A549 (cell line): ENCODE results near the gene SLC35F3.

Experiments
- EP300 ChIP-seq, 2 experiments: fragments of >200 bp; sonication (Bioruptor Twin); formaldehyde crosslinking; IDR thresholded peaks; 2 replicates in 1 of 2; 3 replicates in 1 of 2; pipeline ENCODE4 v1.6.1; 2016 to 2017
- JUNB ChIP-seq: fragments of >200 bp; sonication (Bioruptor Twin); formaldehyde crosslinking; IDR thresholded peaks from 2 replicates; pipeline ENCODE4 v1.6.1; 2016
- POLR2A ChIP-seq: IDR thresholded peaks from 2 replicates; pipeline ENCODE4 v1.6.1; 2012; ENCODE audit warnings: mild to moderate bottlenecking, low read length
- RAD21 ChIP-seq, 2 experiments: fragments of >200 bp in 1 of 2; sonication (Bioruptor Twin) in 1 of 2; formaldehyde crosslinking in 1 of 2; IDR thresholded peaks in 1 of 2; conservative IDR thresholded peaks in 1 of 2; 2 replicates in 1 of 2; 3 replicates in 1 of 2; pipeline ENCODE4 v1.6.1; 2012 to 2018; ENCODE audit warnings: inconsistent platforms in 1 of 2
- RFX5 ChIP-seq: fragments of 450-650 bp; IDR thresholded peaks from 2 replicates; pipeline ENCODE4 v1.7.1; 2014; ENCODE audit warnings: antibody characterized with exemption, mild to moderate bottlenecking, moderate library complexity
- SMC3 ChIP-seq: fragments of >200 bp; sonication (Bioruptor Twin); formaldehyde crosslinking; IDR thresholded peaks from 3 replicates; pipeline ENCODE4 v1.6.1; 2018; ENCODE audit warnings: inconsistent platforms
- TF ChIP-seq, protein P1 (sequence below): fragments of 200-600 bp; sonication (generic); IDR thresholded peaks from 2 replicates; pipeline ENCODE4 v1.6.1; 2016; ENCODE audit warnings: antibody characterized with exemption, mild to moderate bottlenecking, moderate library complexity
- TF ChIP-seq, protein P2 (sequence below): fragments of >200 bp; sonication (Bioruptor Twin); formaldehyde crosslinking; IDR thresholded peaks from 3 replicates; pipeline ENCODE4 v1.5.1; 2016
- TF ChIP-seq, protein P3 (sequence below): IDR thresholded peaks from 2 replicates; pipeline ENCODE4 v1.6.1; 2012

DNA sequence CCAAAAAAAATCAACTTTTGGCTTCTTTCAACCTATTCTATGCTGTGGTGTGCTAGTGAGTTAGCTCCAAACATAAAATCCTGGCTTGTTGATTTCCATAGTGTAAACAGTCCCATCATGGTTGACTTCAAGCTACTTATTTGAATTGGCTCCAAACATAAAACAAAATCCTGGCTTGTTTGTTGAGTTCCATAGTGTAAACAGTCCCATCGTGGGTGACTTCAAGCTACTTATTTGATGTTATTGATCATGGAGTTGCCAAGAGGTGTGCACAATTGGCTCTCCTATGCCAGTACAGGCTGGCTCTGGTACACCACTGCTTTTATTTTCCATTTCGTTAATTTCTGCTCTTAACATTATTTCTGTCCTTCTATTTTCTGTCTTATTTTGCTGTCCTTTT, 466.9 kb downstream of the SLC35F3 start:
- no peak for TF ChIP-seq RFX5
- TF ChIP-seq SMC3 = no peak
- TF ChIP-seq, protein P1, sequence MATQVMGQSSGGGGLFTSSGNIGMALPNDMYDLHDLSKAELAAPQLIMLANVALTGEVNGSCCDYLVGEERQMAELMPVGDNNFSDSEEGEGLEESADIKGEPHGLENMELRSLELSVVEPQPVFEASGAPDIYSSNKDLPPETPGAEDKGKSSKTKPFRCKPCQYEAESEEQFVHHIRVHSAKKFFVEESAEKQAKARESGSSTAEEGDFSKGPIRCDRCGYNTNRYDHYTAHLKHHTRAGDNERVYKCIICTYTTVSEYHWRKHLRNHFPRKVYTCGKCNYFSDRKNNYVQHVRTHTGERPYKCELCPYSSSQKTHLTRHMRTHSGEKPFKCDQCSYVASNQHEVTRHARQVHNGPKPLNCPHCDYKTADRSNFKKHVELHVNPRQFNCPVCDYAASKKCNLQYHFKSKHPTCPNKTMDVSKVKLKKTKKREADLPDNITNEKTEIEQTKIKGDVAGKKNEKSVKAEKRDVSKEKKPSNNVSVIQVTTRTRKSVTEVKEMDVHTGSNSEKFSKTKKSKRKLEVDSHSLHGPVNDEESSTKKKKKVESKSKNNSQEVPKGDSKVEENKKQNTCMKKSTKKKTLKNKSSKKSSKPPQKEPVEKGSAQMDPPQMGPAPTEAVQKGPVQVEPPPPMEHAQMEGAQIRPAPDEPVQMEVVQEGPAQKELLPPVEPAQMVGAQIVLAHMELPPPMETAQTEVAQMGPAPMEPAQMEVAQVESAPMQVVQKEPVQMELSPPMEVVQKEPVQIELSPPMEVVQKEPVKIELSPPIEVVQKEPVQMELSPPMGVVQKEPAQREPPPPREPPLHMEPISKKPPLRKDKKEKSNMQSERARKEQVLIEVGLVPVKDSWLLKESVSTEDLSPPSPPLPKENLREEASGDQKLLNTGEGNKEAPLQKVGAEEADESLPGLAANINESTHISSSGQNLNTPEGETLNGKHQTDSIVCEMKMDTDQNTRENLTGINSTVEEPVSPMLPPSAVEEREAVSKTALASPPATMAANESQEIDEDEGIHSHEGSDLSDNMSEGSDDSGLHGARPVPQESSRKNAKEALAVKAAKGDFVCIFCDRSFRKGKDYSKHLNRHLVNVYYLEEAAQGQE = no peak
- TF ChIP-seq, protein P2, sequence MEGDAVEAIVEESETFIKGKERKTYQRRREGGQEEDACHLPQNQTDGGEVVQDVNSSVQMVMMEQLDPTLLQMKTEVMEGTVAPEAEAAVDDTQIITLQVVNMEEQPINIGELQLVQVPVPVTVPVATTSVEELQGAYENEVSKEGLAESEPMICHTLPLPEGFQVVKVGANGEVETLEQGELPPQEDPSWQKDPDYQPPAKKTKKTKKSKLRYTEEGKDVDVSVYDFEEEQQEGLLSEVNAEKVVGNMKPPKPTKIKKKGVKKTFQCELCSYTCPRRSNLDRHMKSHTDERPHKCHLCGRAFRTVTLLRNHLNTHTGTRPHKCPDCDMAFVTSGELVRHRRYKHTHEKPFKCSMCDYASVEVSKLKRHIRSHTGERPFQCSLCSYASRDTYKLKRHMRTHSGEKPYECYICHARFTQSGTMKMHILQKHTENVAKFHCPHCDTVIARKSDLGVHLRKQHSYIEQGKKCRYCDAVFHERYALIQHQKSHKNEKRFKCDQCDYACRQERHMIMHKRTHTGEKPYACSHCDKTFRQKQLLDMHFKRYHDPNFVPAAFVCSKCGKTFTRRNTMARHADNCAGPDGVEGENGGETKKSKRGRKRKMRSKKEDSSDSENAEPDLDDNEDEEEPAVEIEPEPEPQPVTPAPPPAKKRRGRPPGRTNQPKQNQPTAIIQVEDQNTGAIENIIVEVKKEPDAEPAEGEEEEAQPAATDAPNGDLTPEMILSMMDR = no peak
- TF ChIP-seq POLR2A = no peak
- TF ChIP-seq EP300 (IDR thresholded peaks at IDR 0.05) = no peak
- no peak for TF ChIP-seq RAD21 (conservative IDR thresholded peaks at IDR 0.05 in 1 of 2, IDR thresholded peaks at IDR 0.05 in 1 of 2)
- TF ChIP-seq, protein P3, sequence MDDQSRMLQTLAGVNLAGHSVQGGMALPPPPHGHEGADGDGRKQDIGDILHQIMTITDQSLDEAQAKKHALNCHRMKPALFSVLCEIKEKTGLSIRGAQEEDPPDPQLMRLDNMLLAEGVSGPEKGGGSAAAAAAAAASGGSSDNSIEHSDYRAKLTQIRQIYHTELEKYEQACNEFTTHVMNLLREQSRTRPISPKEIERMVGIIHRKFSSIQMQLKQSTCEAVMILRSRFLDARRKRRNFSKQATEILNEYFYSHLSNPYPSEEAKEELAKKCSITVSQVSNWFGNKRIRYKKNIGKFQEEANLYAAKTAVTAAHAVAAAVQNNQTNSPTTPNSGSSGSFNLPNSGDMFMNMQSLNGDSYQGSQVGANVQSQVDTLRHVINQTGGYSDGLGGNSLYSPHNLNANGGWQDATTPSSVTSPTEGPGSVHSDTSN = no peak
- TF ChIP-seq JUNB = no peak
